Hepatocyte (in vitro differentiated cells): ENCODE data around the gene NENF. TPM values are rescaled to one million over a fixed set of nuclear protein-coding genes. Genes with fewer than 3 reads are reported as not detected.

Source experiments
- DNase-seq: peaks from one replicate; pipeline ENCODE4 v3.0.0-alpha.2; 2016; ENCODE audit warnings: low spot score
- H2AFZ ChIP-seq: fragments of 200-600 bp; sonication (generic); 2 replicates; pipeline ENCODE4 v1.6.0; 2016; ENCODE audit warnings: antibody characterized with exemption, mild to moderate bottlenecking
- H3K27ac ChIP-seq: fragments of 200-600 bp; sonication (generic); 2 replicates; pipeline ENCODE4 v1.5.1; 2016; ENCODE audit warnings: mild to moderate bottlenecking
- H3K27me3 ChIP-seq: fragments of 200-600 bp; sonication (generic); 2 replicates; pipeline ENCODE4 v1.6.1; 2016
- H3K36me3 ChIP-seq: fragments of 200-600 bp; sonication (generic); replicated peaks from 2 replicates; pipeline ENCODE4 v1.5.1; 2016; ENCODE audit warnings: low read depth; ENCODE audit not compliant: insufficient read depth
- H3K4me1 ChIP-seq: fragments of 200-600 bp; sonication (generic); 2 replicates; pipeline ENCODE4 v1.5.1; 2016; ENCODE audit warnings: mild to moderate bottlenecking, moderate library complexity; ENCODE audit not compliant: insufficient read depth
- H3K4me2 ChIP-seq: fragments of 200-600 bp; sonication (generic); 2 replicates; pipeline ENCODE4 v1.6.0; 2016
- H3K4me3 ChIP-seq: fragments of 200-600 bp; sonication (generic); 2 replicates; pipeline ENCODE4 v1.5.1; 2016; ENCODE audit warnings: mild to moderate bottlenecking
- H3K79me2 ChIP-seq: fragments of 200-600 bp; sonication (generic); 2 replicates; pipeline ENCODE4 v1.6.0; 2017; ENCODE audit warnings: mild to moderate bottlenecking
- H3K9me2 ChIP-seq: fragments of 200-600 bp; sonication (generic); replicated peaks from 2 replicates; pipeline ENCODE4 v1.6.0; 2017; ENCODE audit warnings: mild to moderate bottlenecking; ENCODE audit not compliant: insufficient read depth
- H3K9me3 ChIP-seq: fragments of 200-600 bp; sonication (generic); 2 replicates; pipeline ENCODE4 v1.5.1; 2016; ENCODE audit warnings: low read depth, mild to moderate bottlenecking
- H4K20me1 ChIP-seq: fragments of 200-600 bp; sonication (generic); 2 replicates; pipeline ENCODE4 v1.6.0; 2016; ENCODE audit warnings: mild to moderate bottlenecking; ENCODE audit not compliant: insufficient read depth, poor library complexity, severe bottlenecking
- CTCF ChIP-seq: fragments of 200-600 bp; sonication (generic); IDR thresholded peaks from 2 replicates; pipeline ENCODE4 v1.5.1; 2016; ENCODE audit warnings: antibody characterized with exemption, mild to moderate bottlenecking; ENCODE audit not compliant: poor library complexity
- EZH2 ChIP-seq: fragments of 200-600 bp; sonication (generic); IDR thresholded peaks from 2 replicates; pipeline ENCODE4 v1.6.1; 2016; ENCODE audit warnings: antibody characterized with exemption, mild to moderate bottlenecking, borderline replicate concordance
- EZH2phosphoT487 ChIP-seq: fragments of 200-600 bp; sonication (generic); IDR thresholded peaks from one replicate; pipeline ENCODE4 v1.6.1; 2018; ENCODE audit warnings: antibody characterized with exemption, mild to moderate bottlenecking, low read depth, moderate library complexity; ENCODE audit not compliant: unreplicated experiment, severe bottlenecking
- whole genome bisulfite sequencing: methylation state at CpG from one replicate; pipeline ENCODE4 v1.1.6; 2016; ENCODE audit warnings: low lambda C conversion rate; ENCODE audit errors: missing lambda C conversion rate; 5-methylcytosine and 5-hydroxymethylcytosine counted together
- polyA plus RNA-seq: library from polyadenylated mRNA; unstranded; fragments of >200 nt; fragmentation: Nextera tagmentation; extraction: Ambion mirVana; gene quantifications from 2 replicates; pipeline ENCODE4 v1.2.1, GENCODE V29; 2016
- total RNA-seq: library from RNA; depleted of rRNA; stranded (reverse); fragments of >200 nt; gene quantifications from 2 replicates; pipeline ENCODE4 v1.2.3, GENCODE V29; 2014

The NENF gene
- total and polyA plus RNA-seq, 2 experiments from 2014 or later: 52.3 to 115 TPM

- TF ChIP-seq EZH2phosphoT487: no peak
- no peak for TF ChIP-seq EZH2
- no peak for TF ChIP-seq CTCF
- 80% methylated on average over 4 of the region's 4 CpGs for WGBS
- H2AFZ ChIP-seq: no peak overlapping the region
- H3K9me3 ChIP-seq: no peaks in the 10 kb centered on the region
- no peak for DNase-seq
- H4K20me1 ChIP-seq: no peaks in the 10 kb centered on the region
- H3K27ac ChIP-seq: no peak overlapping the region
- H3K4me1 ChIP-seq: no peaks in the 10 kb centered on the region
- H3K4me2 ChIP-seq: no peak overlapping the region
- H3K27me3 ChIP-seq: no peaks in the 10 kb centered on the region
- no peaks in the 10 kb centered on the region for H3K36me3 ChIP-seq
- H3K79me2 ChIP-seq: no peaks in the 10 kb centered on the region
- no peaks in the 10 kb centered on the region for H3K9me2 ChIP-seq
- no peak overlapping the region for H3K4me3 ChIP-seq
These were observed 17.7 kb downstream of the NENF start for GRCh38 chr1:212450331-212450881.

- Histone ChIP-seq H3K9me3 (no peaks in the 10 kb centered on the region), H3K27me3 (no peaks in the 10 kb centered on the region), H3K36me3 (no peaks in the 10 kb centered on the region), H3K79me2 (no peaks in the 10 kb centered on the region), H3K4me2 (no peak overlapping the region), H4K20me1 (no peaks in the 10 kb centered on the region), H2AFZ (no peak overlapping the region), H3K4me3 (no peak overlapping the region), H3K9me2 (no peaks in the 10 kb centered on the region), H3K27ac (no peak overlapping the region), H3K4me1 (no peaks in the 10 kb centered on the region)
- DNase-seq: no peak
- no peak for TF ChIP-seq EZH2phosphoT487
- TF ChIP-seq CTCF: no peak
- TF ChIP-seq EZH2: no peak
- WGBS: 85% methylated on average over 6 of the region's 6 CpGs
These were observed 18.9 kb downstream of the NENF start for GRCh38 chr1:212451416-212452322.

- H2AFZ ChIP-seq: no peak overlapping the region
- H3K27me3 ChIP-seq: no peaks in the 10 kb centered on the region
- no peak overlapping the region for H3K27ac ChIP-seq
- no peaks in the 10 kb centered on the region for H4K20me1 ChIP-seq
- H3K36me3 ChIP-seq: no peaks in the 10 kb centered on the region
- H3K9me2 ChIP-seq: no peaks in the 10 kb centered on the region
- TF ChIP-seq EZH2 (no peak), EZH2phosphoT487 (no peak), CTCF (no peak)
- DNase-seq: no peak
- H3K4me1 ChIP-seq: no peaks in the 10 kb centered on the region
- H3K4me2 ChIP-seq: no peak overlapping the region
- no peaks in the 10 kb centered on the region for H3K79me2 ChIP-seq
- no peaks in the 10 kb centered on the region for H3K9me3 ChIP-seq
- WGBS: 83% methylated on average over 15 of the region's 15 CpGs
- no peak overlapping the region for H3K4me3 ChIP-seq
These were observed 19.8 kb downstream of the NENF start for GRCh38 chr1:212452323-212453155.
